HG03354 (cell line): Measurements from ENCODE around the gene RHOBTB3.
"Not testable (repeated sequence)": the region's sequence is repeated elsewhere in the genome, so short reads cannot be mapped to it uniquely, and the experiment has no call there.

Experiments
- ATAC-seq: cut with Tn5 transposase; IDR thresholded peaks from one replicate; pipeline ENCODE4 v1.9.1; 2021; ENCODE audit warnings: mild to moderate bottlenecking; ENCODE audit not compliant: unreplicated experiment, poor library complexity, severe bottlenecking

The RHOBTB3 gene

GRCh38 chr5:95811461-95812073, 80.4 kb downstream of the RHOBTB3 start:
- not testable (repeated sequence) for ATAC-seq

- ATAC-seq = no peak
Observed at GRCh38 chr5:95812074-95812471, 80.9 kb downstream of the RHOBTB3 start.

GRCh38 chr5:95813035-95813434, 81.9 kb downstream of the RHOBTB3 start:
- ATAC-seq = not testable (repeated sequence)

GRCh38 chr5:95815155-95815729, 84.1 kb downstream of the RHOBTB3 start:
- no peak for ATAC-seq

- no peak for ATAC-seq
Observed at GRCh38 chr5:95816341-95816740, 85.2 kb downstream of the RHOBTB3 start.

GRCh38 chr5:95816776-95817175, 85.6 kb downstream of the RHOBTB3 start:
- no peak for ATAC-seq

- no peak for ATAC-seq
Observed at GRCh38 chr5:95817430-95817829, 86.3 kb downstream of the RHOBTB3 start.

- ATAC-seq = no peak
Observed at GRCh38 chr5:95818181-95819147, 87.3 kb downstream of the RHOBTB3 start.

- ATAC-seq = peak; percentile 19
Observed at GRCh38 chr5:95821110-95822021, 90.2 kb downstream of the RHOBTB3 start.

GRCh38 chr5:95822043-95822541, 91.0 kb downstream of the RHOBTB3 start:
- peak; percentile 54 for ATAC-seq

GRCh38 chr5:95822542-95823181, 91.5 kb downstream of the RHOBTB3 start, which contains the start of gene GLRX:
TSS of gene GLRX (minus strand) at chr5:95822726. CDS start at chr5:95822662, 64 bp downstream.
- ATAC-seq = peak; percentile 45

- peak; percentile 12 for ATAC-seq
Observed at GRCh38 chr5:95823218-95823737, 92.1 kb downstream of the RHOBTB3 start.

GRCh38 chr5:95823738-95824609, 92.8 kb downstream of the RHOBTB3 start:
- peak; percentile 54 for ATAC-seq

- no peak for ATAC-seq
Observed at GRCh38 chr5:95824747-95825146, 93.6 kb downstream of the RHOBTB3 start.

GRCh38 chr5:95825495-95825894, 94.4 kb downstream of the RHOBTB3 start:
- ATAC-seq = no peak

- ATAC-seq = no peak
Observed at GRCh38 chr5:95826949-95827891, 96.1 kb downstream of the RHOBTB3 start.

- ATAC-seq = no peak
Observed at GRCh38 chr5:95827892-95828246, 96.7 kb downstream of the RHOBTB3 start.
